ENCODE data around the gene TBC1D7.
A peak's percentile ranks its signal among the peaks of the same experiment; 100 is the strongest.

The TBC1D7 gene

DNA sequence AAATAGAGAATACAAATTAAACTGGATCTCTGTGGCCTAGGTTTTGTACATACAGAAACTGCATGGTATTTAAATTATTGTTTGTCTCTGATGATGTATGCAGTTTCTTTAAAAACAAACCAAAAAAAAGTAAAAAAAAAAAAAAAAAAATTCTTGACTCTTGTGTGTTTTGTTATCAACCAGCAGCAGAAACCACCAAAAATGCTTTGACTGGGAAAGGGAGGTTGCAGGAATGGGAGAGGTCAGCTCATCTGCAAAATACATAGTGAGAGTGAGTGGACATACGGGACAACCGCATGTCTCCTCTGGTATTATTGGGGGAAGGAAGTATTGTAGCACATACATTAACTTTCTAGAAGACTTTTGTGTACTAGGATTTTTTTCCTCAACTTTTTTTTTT is 38.0 kb downstream of the TBC1D7 start:
- no peak for DNase-seq (ENCODE audit: low read depth)

DNA sequence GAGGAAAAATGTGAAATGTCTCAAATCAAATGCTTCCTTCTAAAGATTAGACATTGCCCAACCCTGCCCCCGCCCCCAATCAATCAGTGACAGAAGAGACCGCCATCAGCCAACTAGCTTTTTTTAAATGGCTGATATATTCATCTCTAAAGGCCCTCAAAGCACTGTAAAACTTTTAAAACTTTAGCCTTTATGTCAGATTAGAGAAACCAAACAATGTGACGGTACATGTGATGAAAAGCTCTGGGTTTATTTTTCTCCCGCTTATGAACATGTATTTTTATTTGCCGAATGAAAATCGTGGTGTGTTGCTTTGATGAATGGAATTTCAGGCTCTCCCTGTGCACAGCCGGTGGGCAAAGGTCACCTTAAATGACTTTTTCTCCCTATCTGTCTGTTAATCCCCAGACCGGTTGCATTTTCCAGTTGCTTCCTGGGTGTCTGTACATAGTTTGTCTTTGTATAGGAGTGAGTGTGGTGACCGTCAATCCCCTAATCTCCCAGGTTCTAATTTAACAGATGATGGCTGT is 38.5 kb downstream of the TBC1D7 start:
- DNase-seq (ENCODE audit: low read depth) = no peak

DNA sequence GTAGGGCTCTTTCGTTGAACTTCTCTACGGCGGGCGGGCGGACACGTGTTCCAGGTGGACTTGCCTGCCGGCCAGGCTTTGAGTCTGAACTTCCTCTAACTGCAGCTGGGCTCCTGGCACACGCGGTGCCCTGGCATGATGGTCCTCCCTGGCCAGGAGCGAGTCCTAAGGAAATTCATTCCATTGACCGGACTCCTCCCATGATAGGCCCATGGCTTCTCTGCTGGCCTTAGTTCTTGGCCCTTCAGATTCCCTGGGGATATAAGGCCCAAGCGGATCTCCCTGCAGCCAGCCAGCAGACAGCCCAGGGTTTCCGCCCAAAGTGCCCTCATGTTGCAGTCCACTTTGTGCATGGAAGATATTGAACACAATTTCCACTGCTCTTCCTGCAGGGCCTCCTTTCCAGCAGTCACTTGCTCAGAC is 39.4 kb downstream of the TBC1D7 start:
- DNase-seq (ENCODE audit: low read depth) = no peak

DNA sequence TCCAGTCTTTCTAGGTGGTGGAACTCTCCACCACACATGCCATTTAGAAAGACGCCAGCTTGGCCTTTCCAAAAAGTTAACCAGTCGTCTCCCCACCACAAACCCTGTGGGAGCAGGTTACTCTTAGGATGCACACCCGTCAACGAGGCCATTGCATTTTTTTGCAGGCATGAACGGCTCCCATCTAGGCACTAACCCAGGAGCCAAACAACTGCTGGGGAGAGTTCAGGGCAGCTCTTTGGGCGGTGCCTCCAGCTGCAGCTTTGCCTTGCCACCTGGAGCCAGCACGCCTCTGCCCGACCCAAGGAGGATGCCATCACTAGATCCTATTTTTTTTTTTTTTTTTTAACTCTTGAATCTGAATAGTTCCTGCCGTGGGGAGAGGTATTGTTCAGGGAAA is 39.9 kb downstream of the TBC1D7 start:
- no peak for DNase-seq (ENCODE audit: low read depth)

DNA sequence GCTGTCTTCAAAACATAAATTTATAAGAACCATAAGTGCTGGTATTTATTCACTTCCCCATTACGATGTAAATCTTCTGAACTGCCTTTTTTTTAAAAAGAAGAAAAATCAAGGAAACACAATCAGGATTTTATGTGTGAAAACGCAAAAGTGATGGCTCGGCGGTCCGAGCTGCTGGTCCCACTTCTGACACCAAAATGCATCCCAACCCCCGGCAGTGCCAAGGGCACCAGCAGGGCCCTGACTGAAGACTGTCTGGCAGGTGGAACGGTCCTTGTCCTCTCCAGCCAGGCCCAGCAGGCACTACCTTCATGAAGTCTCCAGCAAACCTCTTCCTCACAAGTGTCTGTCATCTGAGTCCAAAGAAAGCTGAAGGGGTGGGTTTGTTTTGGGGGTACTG is 41.2 kb downstream of the TBC1D7 start:
- no peak for DNase-seq (ENCODE audit: low read depth)

DNA sequence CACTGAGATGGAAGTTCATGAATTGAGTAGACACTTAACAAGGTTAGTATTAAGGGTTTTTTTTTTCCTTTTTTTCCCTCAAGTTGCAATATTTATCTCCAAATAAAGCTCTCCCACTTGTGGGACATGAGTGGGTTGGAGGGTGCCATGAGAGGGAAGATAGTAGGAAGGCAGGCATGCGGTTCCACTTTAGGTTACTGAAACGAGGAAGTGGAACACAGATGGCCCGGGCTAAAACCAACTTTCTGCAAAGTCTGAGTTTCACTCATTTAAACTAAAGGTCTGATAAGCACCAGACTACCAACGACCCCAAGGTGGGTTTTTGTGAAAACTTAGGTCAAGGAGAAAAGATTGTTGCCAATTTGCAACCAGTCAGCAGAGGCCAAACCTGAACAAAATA is 42.2 kb downstream of the TBC1D7 start:
- DNase-seq (ENCODE audit: low read depth) = no peak

DNA sequence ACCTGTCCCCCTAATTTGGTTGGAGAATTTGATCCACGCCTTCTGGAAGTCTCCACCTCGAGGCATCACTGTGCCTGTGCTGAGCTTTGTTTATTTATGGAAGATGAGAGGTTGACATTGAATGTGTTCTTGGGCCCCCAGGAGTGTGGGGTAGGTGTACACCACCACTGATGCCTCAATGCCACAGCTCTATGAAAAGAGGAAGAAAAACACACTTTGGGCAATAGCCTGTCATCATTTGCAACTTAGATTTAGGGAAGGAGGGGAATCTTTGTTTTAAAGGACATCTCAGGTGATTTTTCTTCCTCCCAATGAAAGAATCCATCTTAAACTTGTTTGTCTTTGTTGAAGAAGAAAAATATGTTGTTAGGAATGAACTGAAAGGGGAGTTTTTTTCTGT is 42.6 kb downstream of the TBC1D7 start:
- DNase-seq (ENCODE audit: low read depth) = no peak

DNA sequence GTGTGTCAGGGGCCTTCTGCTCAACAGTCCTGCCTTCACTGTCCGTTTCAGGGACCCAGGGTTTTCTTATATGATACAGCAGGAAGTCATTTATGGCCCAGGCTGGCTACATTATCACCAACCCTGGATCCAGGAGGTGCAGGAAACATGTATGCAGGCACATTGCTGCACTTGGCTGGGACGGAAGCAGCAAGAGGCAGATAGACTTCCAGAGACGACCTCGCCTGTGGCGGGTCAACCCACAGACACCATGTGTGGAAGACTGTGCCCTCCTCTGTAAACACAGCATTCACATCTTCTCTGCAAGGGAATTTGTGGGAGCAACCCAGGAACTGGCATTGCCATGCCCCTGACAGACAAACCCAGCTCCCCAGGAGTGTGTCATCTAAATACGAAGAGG is 43.7 kb downstream of the TBC1D7 start:
- no peak for DNase-seq (ENCODE audit: low read depth)

DNA sequence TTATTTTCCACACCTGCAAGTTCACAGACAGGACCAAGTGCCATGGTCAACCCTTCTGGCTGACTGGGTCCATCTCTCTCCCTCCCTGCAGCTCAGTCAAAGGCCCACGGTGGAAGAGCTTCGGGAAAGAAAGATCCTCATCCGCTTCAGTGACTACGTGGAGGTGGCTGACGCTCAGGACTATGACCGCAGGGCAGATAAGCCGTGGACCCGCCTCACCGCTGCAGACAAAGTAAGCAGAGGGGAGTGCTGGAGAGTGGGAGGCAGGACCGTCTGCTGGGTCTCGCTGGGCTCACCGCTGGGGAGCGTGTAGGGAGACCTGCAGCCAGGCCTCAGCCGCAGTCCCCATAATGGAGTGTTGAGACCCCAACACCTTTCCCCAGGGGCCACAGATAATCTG is 45.0 kb downstream of the TBC1D7 start:
- DNase-seq (ENCODE audit: low read depth) = no peak

DNA sequence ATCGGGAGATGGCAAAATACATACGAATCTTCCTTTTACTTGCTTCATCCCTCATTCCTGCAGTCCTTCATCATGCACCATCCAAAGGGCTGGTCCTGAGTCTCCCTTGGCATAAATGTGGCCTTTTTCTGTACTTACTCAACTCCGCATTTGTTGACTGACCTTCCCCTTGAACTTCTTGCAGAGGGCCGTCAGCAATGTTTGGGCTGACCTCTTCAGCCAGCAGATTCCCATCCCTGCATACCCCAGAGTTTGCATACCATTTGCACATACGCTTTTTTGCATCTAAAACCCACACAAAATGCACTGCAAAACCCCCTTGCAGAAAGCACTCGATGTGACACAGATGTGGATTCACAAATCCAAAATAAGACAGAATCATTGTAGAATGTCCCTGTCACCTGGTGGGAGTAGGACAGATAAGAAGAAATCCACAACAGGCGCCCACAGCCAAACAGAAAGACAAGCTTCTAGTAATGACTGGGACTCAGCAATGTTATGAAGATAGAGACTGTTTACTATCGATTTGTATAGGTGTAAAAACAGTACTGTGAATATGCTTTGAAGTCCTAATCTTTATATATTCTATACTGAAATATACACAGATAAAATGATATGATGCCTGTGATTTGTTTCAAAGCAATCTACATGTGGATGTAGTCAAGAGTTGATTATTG is 45.8 kb downstream of the TBC1D7 start:
- no peak for DNase-seq (ENCODE audit: low read depth)

DNA sequence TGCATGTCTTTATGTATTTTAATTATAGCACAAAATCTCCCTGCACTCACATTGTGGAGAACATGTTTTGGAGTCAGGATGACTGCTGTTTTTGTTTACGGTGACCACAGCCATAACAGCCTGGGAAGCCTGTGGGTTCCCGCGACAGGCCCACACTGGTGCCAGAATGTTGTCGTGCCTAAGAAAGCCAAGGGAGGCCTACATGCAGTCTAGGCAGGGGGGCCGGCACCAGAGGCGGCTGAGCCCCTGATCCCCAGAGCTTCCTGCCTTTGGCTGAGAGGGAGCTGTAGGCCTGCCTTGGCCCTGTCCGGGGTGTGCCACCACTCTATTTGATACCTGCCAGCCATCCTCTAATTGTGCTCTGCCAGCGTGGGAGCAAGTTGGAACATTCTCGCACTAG is 46.7 kb downstream of the TBC1D7 start:
- peak; percentile 22 for DNase-seq (ENCODE audit: low read depth)

DNA sequence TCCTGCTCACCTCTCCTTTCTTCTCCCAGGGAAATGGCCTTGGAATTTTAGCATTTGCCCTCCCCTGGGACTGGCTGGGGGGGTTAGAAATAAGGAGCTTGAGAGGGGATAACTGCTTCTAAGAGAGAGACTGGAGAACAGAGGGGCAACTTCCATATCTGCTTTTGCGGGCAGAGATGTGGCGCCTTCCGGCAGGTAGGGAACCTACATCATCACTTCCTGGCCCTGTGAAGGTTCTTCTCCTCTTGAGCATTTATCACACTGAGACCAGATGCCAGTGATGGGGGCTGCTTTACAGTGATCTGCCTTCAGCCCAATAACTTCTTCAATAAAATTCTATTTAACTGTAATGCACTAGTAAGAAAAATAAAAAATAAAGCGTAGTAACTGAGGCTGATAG is 48.1 kb downstream of the TBC1D7 start:
- no peak for DNase-seq (ENCODE audit: low read depth)

DNA sequence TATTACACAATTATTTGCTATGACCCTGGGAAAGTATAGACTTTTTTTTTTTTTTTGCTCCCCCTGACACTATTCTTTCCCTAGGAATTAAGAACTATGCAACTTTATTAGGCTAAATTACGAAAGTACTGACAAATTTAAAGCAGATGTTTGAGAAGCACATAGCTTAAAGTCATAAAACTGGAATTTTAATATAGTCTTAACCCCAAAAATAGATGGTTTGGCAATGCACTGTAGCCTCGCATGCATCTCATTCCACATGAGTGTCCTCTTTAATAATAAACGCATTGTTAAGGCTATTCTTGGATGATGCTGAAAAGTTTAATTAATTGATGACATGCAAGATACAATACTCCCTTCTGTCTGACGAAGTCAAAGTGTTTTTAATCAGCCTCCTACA is 49.3 kb downstream of the TBC1D7 start:
- peak; percentile 95 for DNase-seq (ENCODE audit: low read depth)

DNA sequence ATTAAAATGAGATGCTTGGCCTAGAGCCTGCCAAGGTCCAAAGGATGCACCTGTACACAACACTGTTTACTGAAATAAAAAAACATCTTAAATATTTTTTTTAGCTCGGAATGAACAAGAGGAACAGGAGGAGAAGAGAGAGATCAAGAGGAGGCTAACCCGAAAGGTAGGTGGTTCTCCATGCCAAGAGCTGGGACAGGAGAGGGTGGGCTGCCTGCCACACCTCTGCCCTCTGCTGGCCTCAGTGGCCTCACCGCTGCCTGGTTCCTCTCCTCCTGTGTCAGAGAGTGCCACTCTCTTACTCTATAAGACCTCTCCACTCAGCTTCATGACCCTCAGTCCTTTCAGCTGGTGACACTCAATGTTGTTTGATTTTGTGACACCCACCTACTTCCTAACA is 50.2 kb downstream of the TBC1D7 start:
- no peak for DNase-seq (ENCODE audit: low read depth)

DNA sequence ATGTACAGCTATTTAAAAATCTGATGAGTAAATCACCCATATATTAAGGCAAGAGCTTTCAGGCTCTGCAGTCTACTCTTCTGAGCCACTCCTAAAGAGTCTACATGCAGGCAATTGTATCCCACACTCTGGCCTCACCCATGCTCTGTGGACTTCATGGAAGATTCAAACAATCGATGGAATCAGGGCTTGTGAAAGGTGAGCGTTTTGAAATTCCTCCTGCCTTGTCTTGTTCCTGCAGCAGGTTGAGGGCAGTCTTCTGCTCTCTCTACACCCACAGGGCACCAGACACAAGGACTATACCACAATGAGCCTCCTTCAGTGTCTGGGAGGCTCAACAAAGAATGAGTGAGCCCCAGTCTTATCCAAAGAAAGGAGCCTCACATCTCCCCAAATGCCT is 51.1 kb downstream of the TBC1D7 start:
- DNase-seq (ENCODE audit: low read depth) = no peak

DNA sequence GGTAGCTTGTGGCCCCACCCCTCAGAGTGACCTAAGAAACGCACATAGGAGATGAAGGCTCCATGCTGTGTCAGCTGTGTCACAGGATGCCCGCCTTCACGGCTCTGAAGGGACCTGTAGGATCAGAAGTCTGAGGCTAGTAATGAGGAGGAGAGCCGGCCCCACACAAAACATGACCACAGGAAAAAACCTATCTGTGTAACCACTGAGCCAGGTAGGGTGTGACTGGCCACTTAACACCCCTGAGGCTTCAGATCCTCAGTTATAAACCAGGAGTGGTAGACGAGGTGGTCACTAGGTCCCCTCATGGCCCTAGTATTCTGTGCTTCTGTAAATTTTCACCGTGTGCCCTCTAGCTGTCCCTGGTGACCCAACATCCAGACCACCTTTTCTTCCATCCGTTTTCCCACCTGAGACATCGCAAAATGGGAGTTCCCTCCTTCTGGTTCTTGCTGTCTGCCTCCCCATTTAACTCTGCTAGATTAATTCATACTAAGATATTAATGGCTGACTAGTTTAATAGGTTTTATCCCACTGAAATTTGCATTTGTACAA is 52.8 kb downstream of the TBC1D7 start:
- no peak for DNase-seq (ENCODE audit: low read depth)

DNA sequence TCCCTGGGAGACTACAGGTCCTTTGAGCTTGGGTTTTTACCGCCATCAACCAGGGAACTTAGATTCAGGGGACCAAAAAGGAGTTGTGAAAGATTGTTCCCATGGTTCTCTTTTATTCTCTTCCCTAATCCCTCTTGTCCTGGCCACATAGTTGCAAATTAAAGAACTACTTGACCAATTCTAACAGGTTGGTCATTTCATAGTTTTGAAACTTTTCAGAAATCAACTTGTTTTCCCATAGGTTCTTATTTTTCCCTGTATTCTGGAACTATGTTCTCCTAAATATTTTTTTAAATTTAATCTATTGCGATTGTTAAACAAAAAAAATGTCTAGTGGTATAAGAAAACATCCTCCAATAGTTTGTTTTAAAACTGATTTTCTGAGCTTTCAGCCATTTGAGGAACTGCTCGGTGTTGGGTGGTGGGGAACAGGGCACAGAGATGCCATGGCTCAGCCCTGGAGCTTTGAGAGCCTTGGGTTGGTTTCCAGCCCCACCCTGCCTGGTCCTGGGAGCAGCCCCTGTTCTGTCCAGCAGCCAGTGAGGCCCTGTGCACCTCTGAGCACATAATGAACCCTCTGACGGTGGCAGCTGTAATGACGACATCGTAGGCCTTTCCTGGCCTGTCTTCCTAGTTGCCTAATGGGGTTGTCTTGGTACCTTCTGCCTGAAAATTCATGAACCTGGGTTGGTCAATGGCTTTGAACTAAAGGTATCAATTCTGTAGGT is 53.5 kb downstream of the TBC1D7 start:
- DNase-seq (ENCODE audit: low read depth) = no peak

DNA sequence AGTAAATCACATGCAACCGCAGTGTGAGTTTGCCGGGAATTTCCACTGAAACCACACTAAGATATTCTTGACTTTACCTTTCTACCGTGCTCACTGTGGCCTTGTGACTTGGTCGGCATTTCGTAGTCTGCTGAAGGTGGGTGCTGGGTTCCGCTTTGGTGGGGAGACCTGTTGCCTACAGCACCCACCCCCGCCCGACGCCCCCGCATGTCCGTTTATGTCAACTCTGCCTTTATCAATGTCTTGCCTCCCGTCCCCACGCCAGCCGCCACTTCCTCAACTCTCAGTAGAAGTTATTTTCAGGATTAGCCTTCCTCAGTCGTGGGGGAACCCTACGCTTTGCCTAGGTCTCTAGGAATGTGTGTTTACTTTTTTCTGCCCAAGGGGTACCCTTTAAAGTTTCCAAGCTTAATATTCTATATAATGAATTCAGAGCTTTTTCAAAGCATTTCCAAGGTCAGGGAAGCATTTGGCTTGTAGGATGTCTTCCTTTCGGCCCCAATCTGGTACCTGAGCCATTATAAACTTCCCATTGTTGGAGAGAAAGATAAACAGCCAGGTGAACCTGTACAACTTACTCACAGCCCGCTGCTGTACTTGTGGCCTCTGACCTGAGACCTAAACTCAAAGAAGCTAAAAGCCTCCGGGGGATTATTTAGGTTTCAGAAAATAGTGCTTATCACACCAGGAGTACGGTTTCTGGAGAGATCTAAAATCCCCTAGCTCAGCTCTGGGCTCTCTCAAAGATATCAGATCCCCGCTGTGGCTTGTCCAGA is 54.2 kb downstream of the TBC1D7 start:
- DNase-seq (ENCODE audit: low read depth) = no peak

DNA sequence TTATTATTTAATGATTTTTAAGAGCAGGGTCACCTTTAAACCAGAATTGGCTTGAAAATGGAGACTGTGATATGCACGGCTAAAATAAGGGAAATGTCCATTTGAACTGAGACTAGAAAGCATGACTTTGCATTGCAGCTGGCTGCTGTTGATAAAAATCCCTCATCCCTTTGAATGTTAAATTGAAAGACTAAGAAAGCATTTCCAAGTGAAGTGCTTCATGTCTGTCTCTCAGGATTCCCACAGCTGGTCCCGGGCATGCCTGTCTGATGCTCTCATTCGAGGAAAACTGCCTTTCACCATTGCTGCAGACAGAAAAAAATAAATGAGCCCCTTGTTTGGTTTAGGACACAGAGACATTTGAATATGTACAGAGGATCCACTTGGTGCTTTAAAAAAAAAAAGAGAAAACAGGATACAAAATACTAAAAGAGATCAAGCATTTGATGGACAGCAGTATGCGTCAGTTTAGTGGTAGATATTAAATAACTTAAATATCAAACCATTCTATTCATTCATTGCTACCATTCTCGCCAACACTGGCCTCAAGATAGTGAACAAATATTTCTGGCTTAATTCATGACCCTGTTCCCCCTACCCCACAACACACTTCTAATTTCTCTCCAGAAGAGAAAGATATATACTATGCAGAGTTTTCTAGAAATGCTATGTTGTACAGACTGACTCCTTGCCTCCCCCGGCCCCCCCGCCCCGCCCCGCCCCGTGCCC is 55.0 kb downstream of the TBC1D7 start:
- DNase-seq (ENCODE audit: low read depth) = no peak

DNA sequence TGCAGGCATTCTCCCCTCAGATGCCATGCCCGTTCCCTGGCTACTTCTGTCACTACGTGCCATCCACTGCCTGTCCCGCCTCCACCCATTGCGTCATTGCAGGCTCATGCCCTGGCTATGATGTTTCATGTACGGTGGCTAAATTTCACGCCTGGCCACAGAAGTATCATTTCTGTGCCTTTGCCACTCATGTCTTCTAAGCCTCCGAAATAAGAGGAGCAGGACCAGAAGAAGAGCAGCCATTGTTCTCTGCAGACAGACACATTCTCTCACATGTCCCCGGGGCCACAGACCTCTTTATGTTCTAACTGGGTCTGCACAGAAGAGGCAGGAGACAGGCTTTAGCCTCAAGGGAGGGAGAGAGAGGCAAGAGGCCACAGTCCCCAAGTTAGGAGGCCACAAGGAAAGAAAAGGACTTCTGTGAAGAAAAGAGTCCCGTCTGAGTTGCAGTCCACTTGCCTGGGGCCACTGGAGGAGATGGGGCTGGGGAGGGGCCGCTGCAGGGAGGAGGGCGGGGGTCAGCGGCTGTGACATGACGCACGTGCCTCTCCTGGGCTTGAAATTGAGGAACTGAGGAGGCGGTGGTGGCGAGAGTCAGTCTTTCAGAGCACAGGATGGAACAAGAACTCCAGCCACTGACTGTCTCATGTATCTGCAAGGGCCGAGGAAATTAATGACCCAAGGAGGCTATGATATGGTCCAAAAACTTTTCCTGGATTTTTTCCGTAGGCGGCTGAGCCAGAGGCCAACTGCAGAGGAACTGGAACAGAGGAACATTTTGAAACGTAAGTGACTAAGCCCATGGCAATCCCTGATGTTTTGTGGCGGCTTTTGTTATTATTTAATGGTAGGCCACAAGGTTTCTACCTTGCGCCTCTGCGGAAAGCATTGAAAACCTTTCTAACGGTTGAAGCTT is 55.9 kb downstream of the TBC1D7 start:
- DNase-seq (ENCODE audit: low read depth) = peak; percentile 17
